Muscle layer of colon (tissue), 2 donors: ENCODE data around the gene ANXA8.

Experiments used
- H3K27ac ChIP-seq: one replicate; pipeline ENCODE4 v1.7.0; 2013; ENCODE audit warnings: low read depth, mild to moderate bottlenecking, low read length, moderate library complexity
- H3K27me3 ChIP-seq, 2 donors: one replicate each; pipeline ENCODE4 v1.7.0; 2013; ENCODE audit warnings: low read length in 2 of 2, mild to moderate bottlenecking in 2 of 2; ENCODE audit not compliant: insufficient read depth in 2 of 2, control insufficient read depth in 1 of 2
- H3K36me3 ChIP-seq: one replicate; pipeline ENCODE4 v1.7.0; 2013; ENCODE audit warnings: mild to moderate bottlenecking, low read length; ENCODE audit not compliant: insufficient read depth
- H3K4me1 ChIP-seq: one replicate; pipeline ENCODE4 v1.7.0; 2013; ENCODE audit warnings: mild to moderate bottlenecking, low read length; ENCODE audit not compliant: insufficient read depth
- H3K4me3 ChIP-seq, 2 donors: one replicate each; pipeline ENCODE4 v1.7.0; 2013; ENCODE audit warnings: low read length in 2 of 2, low read depth in 1 of 2, mild to moderate bottlenecking in 1 of 2, moderate library complexity in 1 of 2
- H3K9ac ChIP-seq: one replicate; pipeline ENCODE4 v1.7.0; 2013; ENCODE audit warnings: low read length
- H3K9me3 ChIP-seq: one replicate; pipeline ENCODE4 v1.7.0; 2013; ENCODE audit warnings: mild to moderate bottlenecking, low read length
- donor health status: abdominal sarcoma.
- donor health status: Adenocarcinoma of cecum.

The ANXA8 gene

GRCh38 chr10:47418966-47419365, 64.9 kb downstream of the ANXA8 start:
- Histone ChIP-seq H3K9me3 (no peaks in the 10 kb centered on the region), H3K4me1 (no peaks in the 10 kb centered on the region), H3K27me3 (no peaks in the 10 kb centered on the region), H3K27ac (no peak overlapping the region), H3K4me3 (no peak overlapping the region), H3K9ac (no peak overlapping the region), H3K36me3 (no peaks in the 10 kb centered on the region)

DNA sequence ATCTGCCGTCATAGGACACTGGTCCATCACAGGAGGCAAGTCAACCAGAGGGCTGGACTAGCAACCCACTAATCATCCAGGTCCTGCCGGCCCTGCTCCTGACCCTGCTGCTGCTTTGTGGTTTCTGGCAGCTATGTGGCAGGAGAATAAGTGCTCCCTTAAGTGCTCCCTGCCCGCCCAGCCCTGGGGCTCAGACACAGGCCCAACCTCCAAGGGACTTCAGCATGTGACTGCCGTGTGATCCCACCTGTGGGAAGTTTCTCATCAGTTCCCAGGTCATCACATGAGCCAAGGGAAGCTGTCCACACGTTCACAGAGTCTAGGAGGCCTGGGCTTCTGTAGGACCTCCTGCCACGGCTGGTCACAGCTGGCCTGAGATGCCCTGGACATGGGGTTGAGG, 65.6 kb downstream of the ANXA8 start:
- no peak overlapping the region for H3K4me3 ChIP-seq
- H3K9me3 ChIP-seq, result no peaks in the 10 kb centered on the region
- no peaks in the 10 kb centered on the region for H3K36me3 ChIP-seq
- no peaks in the 10 kb centered on the region for H3K4me1 ChIP-seq
- H3K27me3 ChIP-seq, result no peaks in the 10 kb centered on the region
- H3K9ac ChIP-seq, result no peak overlapping the region
- H3K27ac ChIP-seq, result no peak overlapping the region
